HG03571 (cell line): ENCODE measurements around the gene CD37.
"Not testable (repeated sequence)": the region's sequence is repeated elsewhere in the genome, so short reads cannot be mapped to it uniquely, and the experiment has no call there.

Experiments
- ATAC-seq: cut with Tn5 transposase; IDR thresholded peaks from one replicate; pipeline ENCODE4 v1.9.1; 2021; ENCODE audit not compliant: unreplicated experiment

The CD37 gene

GRCh38 chr19:49373174-49373573 is 38.0 kb downstream of the CD37 start:
- ATAC-seq, result not testable (repeated sequence)

GRCh38 chr19:49374665-49375434 is 39.6 kb downstream of the CD37 start:
- ATAC-seq, result no peak

- no peak for ATAC-seq
Measured at GRCh38 chr19:49378512-49378911, 43.3 kb downstream of the CD37 start.

GRCh38 chr19:49380391-49380790 is 45.2 kb downstream of the CD37 start:
- ATAC-seq, result no peak

GRCh38 chr19:49382639-49383038 is 47.4 kb downstream of the CD37 start:
- no peak for ATAC-seq

GRCh38 chr19:49383599-49383998 is 48.4 kb downstream of the CD37 start:
- ATAC-seq, result no peak

- ATAC-seq, result no peak
Measured at GRCh38 chr19:49387936-49388372, 52.7 kb downstream of the CD37 start, which contains the start of gene KASH5. TSS of gene KASH5 (plus strand) at chr19:49388249. CDS start at chr19:49390884, 2,635 bp downstream.

GRCh38 chr19:49389406-49389805 is 54.2 kb downstream of the CD37 start:
- ATAC-seq, result no peak
